Activated B cell treated with CpG ODN at 0.5 μM for 24 hours (primary cell): ENCODE measurements around the gene NME3. TPM values are rescaled to one million over a fixed set of nuclear protein-coding genes. Genes with fewer than 3 reads are reported as not detected.

ENCODE experiments used
- ATAC-seq: fragments of 200-7000 bp; cut with Tn5 transposase; one replicate; pipeline ENCODE4 v1.10.0; 2021; ENCODE audit warnings: low read depth, mild to moderate bottlenecking, moderate library complexity
- CTCF ChIA-PET: fragments of 350-600 bp; sonication (Branson Sonifier 250); formaldehyde crosslinking; loops from one replicate; lab custom pipeline; 2021; ENCODE audit warnings: antibody characterized with exemption; lab: Charles Lee
- POLR2A ChIA-PET: fragments of 350-600 bp; sonication (Branson Sonifier 250); formaldehyde crosslinking; loops from one replicate; lab custom pipeline; 2021; ENCODE audit warnings: antibody characterized with exemption; lab: Charles Lee
- DNase-seq: peaks from one replicate; pipeline ENCODE4 v3.0.0; 2022
- H3K27ac Mint-ChIP-seq: one replicate; pipeline ENCODE4 v1.8.0; 2020; ENCODE audit warnings: mixed read lengths
- H3K27me3 Mint-ChIP-seq: one replicate; pipeline ENCODE4 v1.8.0; 2021; ENCODE audit warnings: mixed read lengths
- H3K36me3 Mint-ChIP-seq: one replicate; pipeline ENCODE4 v1.8.0; 2021; ENCODE audit warnings: low read depth, mixed read lengths
- H3K4me1 Mint-ChIP-seq: one replicate; pipeline ENCODE4 v1.8.0; 2021; ENCODE audit warnings: mixed read lengths
- H3K4me3 Mint-ChIP-seq: one replicate; pipeline ENCODE4 v1.8.0; 2020; ENCODE audit warnings: mild to moderate bottlenecking, mixed read lengths
- H3K9me3 Mint-ChIP-seq: one replicate; pipeline ENCODE4 v1.8.0; 2020; ENCODE audit warnings: mixed read lengths
- CTCF ChIP-seq: fragments of 200-600 bp; IDR thresholded peaks from one replicate; pipeline ENCODE4 v1.8.0; 2022; ENCODE audit warnings: antibody characterized with exemption, mild to moderate bottlenecking
- intact Hi-C: fragments of 100-400 bp; cut with micrococcal nuclease; formaldehyde crosslinking; loops from one replicate; pipeline ENCODE4 v1.15.1; 2024
- total RNA-seq: library from RNA; stranded (reverse); gene quantifications from 2 replicates; pipeline ENCODE4 v1.2.3, GENCODE V29; 2022

Gene NME3
- total RNA-seq, 1 donor from 2014 or later, result 57.8 TPM

- H3K9me3 Mint-ChIP-seq, result no peaks in the 10 kb centered on the region
- intact Hi-C loops, result no loop called here
- no peak overlapping the region for H3K4me3 Mint-ChIP-seq
- no peak overlapping the region for H3K27ac Mint-ChIP-seq
- no peak for ATAC-seq
- H3K36me3 Mint-ChIP-seq, result peaks cover 62% of the 10 kb centered on the region
- no peak for DNase-seq
- TF ChIP-seq CTCF, result no peak
- no peaks in the 10 kb centered on the region for H3K4me1 Mint-ChIP-seq
- ChIA-PET POLR2A (interaction anchor here (0.8 kb wide), 1 partner anchor 8 kb away, joined by 3 read pairs; the partner anchor contains the start of gene NME3), CTCF (no interaction called here)
- H3K27me3 Mint-ChIP-seq, result no peaks in the 10 kb centered on the region
Observed at GRCh38 chr16:1762879-1763520, 8.3 kb downstream of the NME3 start.

GRCh38 chr16:1762196-1762878 is 9.0 kb downstream of the NME3 start:
- no peaks in the 10 kb centered on the region for H3K9me3 Mint-ChIP-seq
- intact Hi-C loops, result no loop called here
- TF ChIP-seq CTCF, result no peak
- no peak overlapping the region for H3K27ac Mint-ChIP-seq
- ATAC-seq (no peak), DNase-seq (no peak)
- H3K36me3 Mint-ChIP-seq, result peaks cover 58% of the 10 kb centered on the region
- no peaks in the 10 kb centered on the region for H3K4me1 Mint-ChIP-seq
- H3K27me3 Mint-ChIP-seq, result no peaks in the 10 kb centered on the region
- ChIA-PET POLR2A (interaction anchor here (0.8 kb wide), 1 partner anchor 9 kb away, joined by 3 read pairs; the partner anchor contains the start of gene NME3), CTCF (no interaction called here)
- no peak overlapping the region for H3K4me3 Mint-ChIP-seq

GRCh38 chr16:1761751-1762150 is 9.6 kb downstream of the NME3 start:
- intact Hi-C loops, result no loop called here
- TF ChIP-seq CTCF, result no peak
- DNase-seq, result no peak
- POLR2A ChIA-PET, result no interaction called here
- H3K4me1 Mint-ChIP-seq, result no peaks in the 10 kb centered on the region
- H3K27ac Mint-ChIP-seq, result no peak overlapping the region
- no peaks in the 10 kb centered on the region for H3K27me3 Mint-ChIP-seq
- CTCF ChIA-PET, result no interaction called here
- H3K36me3 Mint-ChIP-seq, result peaks cover 58% of the 10 kb centered on the region
- ATAC-seq, result no peak
- no peaks in the 10 kb centered on the region for H3K9me3 Mint-ChIP-seq
- no peak overlapping the region for H3K4me3 Mint-ChIP-seq

- intact Hi-C loops, result no loop called here
- ChIA-PET CTCF (no interaction called here), POLR2A (interaction anchor here (0.5 kb wide), 1 partner anchor 54 kb away, joined by 3 read pairs; no protein-coding TSS in a partner anchor)
Observed at GRCh38 chr16:1760911-1761310, 10.4 kb downstream of the NME3 start.

More at GRCh38 chr16:1760911-1761310, 10.4 kb downstream of the NME3 start:
- Mint-ChIP-seq H3K4me3 (no peak overlapping the region), H3K4me1 (no peaks in the 10 kb centered on the region), H3K27ac (no peak overlapping the region), H3K9me3 (no peaks in the 10 kb centered on the region), H3K36me3 (peaks cover 57% of the 10 kb centered on the region), H3K27me3 (no peaks in the 10 kb centered on the region)
- DNase-seq, result no peak
- TF ChIP-seq CTCF, result no peak
- no peak for ATAC-seq
